Vagina (tissue), 2 donors: ENCODE results near the gene PI4KA. TPM values are rescaled to one million over a fixed set of nuclear protein-coding genes. Genes with fewer than 3 reads are reported as not detected.
"Not testable (repeated sequence)": the region's sequence is repeated elsewhere in the genome, so short reads cannot be mapped to it uniquely, and the experiment has no call there.

Experiments
- DNase-seq, 2 donors: peaks; one replicate each; pipeline ENCODE4 v3.0.0-alpha.2; 2017; ENCODE audit errors: extremely low spot score in 2 of 2
- H3K27ac ChIP-seq: fragments of 200-600 bp; sonication (generic); one replicate; pipeline ENCODE4 v1.5.1; 2019
- H3K27me3 ChIP-seq: fragments of 200-600 bp; sonication (generic); one replicate; pipeline ENCODE4 v1.5.1; 2019
- H3K36me3 ChIP-seq, 2 donors: fragments of 200-600 bp; sonication (generic); one replicate each; pipeline ENCODE4 v1.5.1; 2017 to 2019
- H3K4me1 ChIP-seq: fragments of 200-600 bp; sonication (generic); one replicate; pipeline ENCODE4 v1.5.1; 2019
- H3K4me3 ChIP-seq, 2 donors: fragments of 200-600 bp; sonication (generic); 1 replicate in 1 of 2; 2 replicates in 1 of 2; pipeline ENCODE4 v1.5.1; 2016 to 2019
- H3K9me3 ChIP-seq: fragments of 200-600 bp; sonication (generic); one replicate; pipeline ENCODE4 v1.5.1; 2019
- POLR2A ChIP-seq, 2 donors: fragments of 450-650 bp; IDR thresholded peaks; one replicate each; pipeline ENCODE4 v1.6.1; 2017; ENCODE audit warnings: antibody characterized with exemption in 2 of 2, mild to moderate bottlenecking in 2 of 2, moderate library complexity in 2 of 2
- POLR2AphosphoS5 ChIP-seq, 2 donors: sonication (generic); formaldehyde crosslinking; IDR thresholded peaks; one replicate each; pipeline ENCODE4 v1.9.0; 2017; ENCODE audit warnings: antibody characterized with exemption in 2 of 2, mild to moderate bottlenecking in 2 of 2, low read depth in 1 of 2; ENCODE audit not compliant: insufficient read depth in 1 of 2
- intact Hi-C: fragments of 100-400 bp; cut with DNase I; formaldehyde crosslinking; loops from one replicate; pipeline ENCODE4 v1.15.1; 2023
- total RNA-seq: library from RNA; depleted of rRNA; stranded (reverse); fragments of >200 nt; gene quantifications from one replicate; pipeline ENCODE4 v1.2.3, GENCODE V29; 2016
- TF ChIP-seq, protein P1 (sequence below), 3 experiments: fragments of 450-650 bp in 2 of 3; fragments of 200-600 bp in 1 of 3; sonication (generic) in 1 of 3; IDR thresholded peaks; one replicate each; pipeline ENCODE4 v1.5.1; 2017 to 2019; ENCODE audit warnings: antibody characterized with exemption in 3 of 3, mild to moderate bottlenecking in 2 of 3, moderate library complexity in 2 of 3

PI4KA gene
- total RNA-seq, 1 donor from 2014 or later: 135 TPM

- Histone ChIP-seq H3K4me1 (no peaks in the 10 kb centered on the region), H3K9me3 (no peaks in the 10 kb centered on the region), H3K27me3 (no peaks in the 10 kb centered on the region), H3K27ac (no peak overlapping the region), H3K36me3 (peaks cover 0 to 40% of the 10 kb centered on the region in 2 donors), H3K4me3 (no peak overlapping the region)
- intact Hi-C loops: no loop called here
- no peak for DNase-seq
- TF ChIP-seq POLR2A (IDR thresholded peaks at IDR 0.05) (no peak), POLR2AphosphoS5 (IDR thresholded peaks at IDR 0.05; ENCODE audit: insufficient read depth in 1 of 2, low read depth in 1 of 2) (no peak)
- TF ChIP-seq, protein P1, sequence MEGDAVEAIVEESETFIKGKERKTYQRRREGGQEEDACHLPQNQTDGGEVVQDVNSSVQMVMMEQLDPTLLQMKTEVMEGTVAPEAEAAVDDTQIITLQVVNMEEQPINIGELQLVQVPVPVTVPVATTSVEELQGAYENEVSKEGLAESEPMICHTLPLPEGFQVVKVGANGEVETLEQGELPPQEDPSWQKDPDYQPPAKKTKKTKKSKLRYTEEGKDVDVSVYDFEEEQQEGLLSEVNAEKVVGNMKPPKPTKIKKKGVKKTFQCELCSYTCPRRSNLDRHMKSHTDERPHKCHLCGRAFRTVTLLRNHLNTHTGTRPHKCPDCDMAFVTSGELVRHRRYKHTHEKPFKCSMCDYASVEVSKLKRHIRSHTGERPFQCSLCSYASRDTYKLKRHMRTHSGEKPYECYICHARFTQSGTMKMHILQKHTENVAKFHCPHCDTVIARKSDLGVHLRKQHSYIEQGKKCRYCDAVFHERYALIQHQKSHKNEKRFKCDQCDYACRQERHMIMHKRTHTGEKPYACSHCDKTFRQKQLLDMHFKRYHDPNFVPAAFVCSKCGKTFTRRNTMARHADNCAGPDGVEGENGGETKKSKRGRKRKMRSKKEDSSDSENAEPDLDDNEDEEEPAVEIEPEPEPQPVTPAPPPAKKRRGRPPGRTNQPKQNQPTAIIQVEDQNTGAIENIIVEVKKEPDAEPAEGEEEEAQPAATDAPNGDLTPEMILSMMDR (IDR thresholded peaks at IDR 0.05): no peak
Observed at GRCh38 chr22:20833225-20833665, 25.4 kb downstream of the PI4KA start.

DNA sequence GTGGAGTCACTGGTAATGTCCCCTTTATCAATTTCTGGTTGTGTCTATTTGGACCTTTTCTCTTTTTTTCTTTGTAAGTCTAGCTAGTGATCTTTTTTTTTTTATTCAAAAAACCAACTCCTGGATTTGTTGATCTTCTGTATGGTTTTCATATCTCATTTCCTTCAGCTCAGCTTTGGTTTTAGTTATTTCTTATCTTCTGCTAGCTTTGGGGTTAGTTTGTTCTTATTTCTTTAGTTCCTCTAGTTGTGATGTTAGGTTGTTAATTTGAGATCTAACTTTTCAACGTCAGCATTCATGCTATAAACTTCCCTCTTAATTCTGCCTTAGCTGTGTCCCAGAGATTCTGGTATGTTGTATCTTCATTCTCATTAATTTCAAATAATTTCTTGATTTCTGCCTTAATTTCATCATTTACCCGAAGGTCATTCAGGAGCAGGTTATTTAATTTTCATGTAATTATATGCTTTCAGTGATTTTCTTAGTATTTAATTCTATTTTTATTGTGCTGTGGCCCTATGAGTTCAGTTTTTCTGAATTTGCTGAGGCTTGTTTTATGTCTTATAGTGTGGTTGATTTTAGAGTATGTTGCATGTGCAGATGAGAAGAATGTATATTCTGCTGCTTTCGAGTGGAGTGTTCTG lies 29.0 kb downstream of the PI4KA start:
- Histone ChIP-seq H3K27me3 (no peaks in the 10 kb centered on the region), H3K9me3 (no peaks in the 10 kb centered on the region), H3K4me3 (no peak overlapping the region), H3K4me1 (no peaks in the 10 kb centered on the region), H3K27ac (no peak overlapping the region), H3K36me3 (peaks cover 0 to 46% of the 10 kb centered on the region in 2 donors)
- DNase-seq: no peak
- intact Hi-C loops: no loop called here
- TF ChIP-seq, protein P1 (IDR thresholded peaks at IDR 0.05): no peak

GRCh38 chr22:20826373-20827152 lies 32.0 kb downstream of the PI4KA start:
- DNase-seq, intact Hi-C loops, H3K9me3 ChIP-seq, H3K27me3 ChIP-seq, H3K4me3 ChIP-seq, H3K4me1 ChIP-seq, H3K27ac ChIP-seq: not testable (repeated sequence)
- H3K36me3 ChIP-seq: peaks cover 0 to 40% of the 10 kb centered on the region in 2 donors

DNA sequence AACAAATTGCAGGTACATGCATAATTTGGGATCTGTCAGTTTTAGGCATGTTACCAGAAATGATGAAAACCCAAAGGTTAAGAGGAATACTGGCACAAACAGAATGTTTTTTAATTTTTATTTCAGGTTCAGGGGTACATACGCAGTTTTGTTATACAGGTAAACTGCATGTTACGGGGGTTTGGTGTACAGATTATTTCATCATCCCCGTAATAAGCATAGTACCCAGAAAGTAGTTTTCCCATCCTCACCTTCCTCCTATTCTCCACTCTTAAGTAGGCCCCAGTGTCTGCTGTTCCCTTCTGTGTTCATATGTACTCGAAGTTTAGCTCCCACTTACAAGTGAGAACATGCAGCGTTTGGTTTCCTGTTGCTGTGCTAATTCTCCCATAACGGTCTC lies 33.0 kb downstream of the PI4KA start:
- no peak for TF ChIP-seq POLR2AphosphoS5 (IDR thresholded peaks at IDR 0.05; ENCODE audit: insufficient read depth in 1 of 2, low read depth in 1 of 2)
- no peak for TF ChIP-seq POLR2A (IDR thresholded peaks at IDR 0.05)
- TF ChIP-seq, protein P1 (IDR thresholded peaks at IDR 0.05): no peak
- intact Hi-C loops: no loop called here
- H3K36me3 ChIP-seq: peaks cover 0 to 37% of the 10 kb centered on the region in 2 donors
- no peak for DNase-seq
- H3K4me3 ChIP-seq: no peak overlapping the region
- no peaks in the 10 kb centered on the region for H3K27me3 ChIP-seq
- no peaks in the 10 kb centered on the region for H3K9me3 ChIP-seq
- H3K27ac ChIP-seq: no peak overlapping the region
- H3K4me1 ChIP-seq: no peaks in the 10 kb centered on the region

DNA sequence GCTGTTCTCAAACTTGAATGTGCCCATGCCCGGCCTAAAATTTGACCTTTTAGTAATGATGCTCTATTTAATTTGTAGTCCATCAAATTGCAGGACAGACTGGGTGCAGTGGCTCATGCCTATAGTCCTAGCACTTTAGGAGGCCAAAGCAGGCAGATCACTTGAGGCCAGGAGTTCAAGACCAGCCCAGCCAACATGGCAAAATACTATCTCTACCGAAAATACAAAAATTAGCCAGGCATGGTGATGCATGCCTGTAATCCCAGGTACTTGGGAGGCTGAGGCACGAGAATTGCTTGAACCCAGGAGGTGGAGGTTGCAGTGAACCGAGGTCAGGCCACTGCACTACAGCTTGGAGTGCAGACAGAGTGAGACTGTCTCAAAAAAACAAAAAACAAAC lies 33.4 kb downstream of the PI4KA start:
- H3K27me3 ChIP-seq, H3K27ac ChIP-seq, H3K9me3 ChIP-seq, intact Hi-C loops, H3K4me1 ChIP-seq, H3K4me3 ChIP-seq, DNase-seq: not testable (repeated sequence)
- H3K36me3 ChIP-seq: peaks cover 0 to 33% of the 10 kb centered on the region in 2 donors

DNA sequence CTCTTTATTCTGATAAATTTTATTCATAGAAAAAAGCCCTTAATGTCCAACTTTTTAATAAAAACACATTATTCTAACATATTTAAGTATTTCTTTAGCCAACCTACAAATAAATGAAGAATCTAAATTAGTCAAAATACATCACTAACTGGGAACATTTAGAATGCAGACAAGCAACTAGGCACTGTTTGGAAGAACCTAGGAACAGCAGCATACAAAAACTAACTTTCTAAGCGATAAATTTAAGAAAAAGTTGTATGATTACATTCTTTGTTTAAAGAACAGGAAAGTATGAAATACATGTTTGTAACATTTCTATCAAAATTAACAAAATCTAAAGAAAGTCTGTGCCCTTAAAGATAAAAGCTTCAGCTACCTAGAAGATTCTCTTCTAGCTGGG lies 35.3 kb downstream of the PI4KA start:
- no peaks in the 10 kb centered on the region for H3K27me3 ChIP-seq
- H3K36me3 ChIP-seq: peaks cover 0 to 38% of the 10 kb centered on the region in 2 donors
- H3K4me3 ChIP-seq: no peak overlapping the region
- no peaks in the 10 kb centered on the region for H3K9me3 ChIP-seq
- intact Hi-C loops: no loop called here
- DNase-seq: no peak
- H3K27ac ChIP-seq: no peak overlapping the region
- H3K4me1 ChIP-seq: no peaks in the 10 kb centered on the region
- TF ChIP-seq POLR2A (IDR thresholded peaks at IDR 0.05) (no peak), POLR2AphosphoS5 (IDR thresholded peaks at IDR 0.05; ENCODE audit: insufficient read depth in 1 of 2, low read depth in 1 of 2) (no peak)
- TF ChIP-seq, protein P1 (IDR thresholded peaks at IDR 0.05): no peak
